HEK293 (cell line): ENCODE data around the gene ANKRD52.
A peak's percentile ranks its signal among the peaks of the same experiment; 100 is the strongest.

Experiments
- KLF1 ChIP-seq: fragments of 450-650 bp; formaldehyde crosslinking; IDR thresholded peaks from 2 replicates; pipeline ENCODE4 v1.5.1; 2016; ENCODE audit warnings: missing biosample characterization, missing genetic modification characterization
- MZF1 ChIP-seq: fragments of 450-650 bp; formaldehyde crosslinking; IDR thresholded peaks from 2 replicates; pipeline ENCODE4 v1.5.1; 2017; ENCODE audit warnings: missing biosample characterization, missing genetic modification characterization, borderline replicate concordance
- SCRT1 ChIP-seq: fragments of 450-650 bp; formaldehyde crosslinking; IDR thresholded peaks from 2 replicates; pipeline ENCODE4 v1.5.1; 2016; ENCODE audit warnings: missing biosample characterization, missing genetic modification characterization, borderline replicate concordance
- ZBTB1 ChIP-seq: fragments of 450-650 bp; formaldehyde crosslinking; IDR thresholded peaks from 2 replicates; pipeline ENCODE4 v1.5.1; 2016; ENCODE audit warnings: missing biosample characterization, missing genetic modification characterization
- ZNF112 ChIP-seq: fragments of 450-650 bp; formaldehyde crosslinking; IDR thresholded peaks from 2 replicates; pipeline ENCODE4 v1.5.0; 2017; ENCODE audit warnings: missing biosample characterization, missing genetic modification characterization
- ZNF23 ChIP-seq: fragments of 450-650 bp; formaldehyde crosslinking; IDR thresholded peaks from 2 replicates; pipeline ENCODE4 v1.5.1; 2016; ENCODE audit warnings: missing biosample characterization, missing genetic modification characterization, borderline replicate concordance
- ZNF239 ChIP-seq: fragments of 450-650 bp; formaldehyde crosslinking; IDR thresholded peaks from 2 replicates; pipeline ENCODE4 v1.5.1; 2016; ENCODE audit warnings: missing biosample characterization, missing genetic modification characterization
- ZNF274 ChIP-seq, 2 experiments: fragments of 200-500 bp in 1 of 2; fragments of 450-650 bp in 1 of 2; sonication (Bioruptor generic) in 1 of 2; formaldehyde crosslinking in 1 of 2; IDR thresholded peaks; 2 replicates each; pipeline versions ENCODE4 v1.5.1 to v1.6.1; 2014 to 2016; ENCODE audit warnings: borderline replicate concordance in 1 of 2, inconsistent platforms in 1 of 2, low read length in 1 of 2, missing biosample characterization in 1 of 2, missing genetic modification characterization in 1 of 2
- ZNF292 ChIP-seq: fragments of 450-650 bp; formaldehyde crosslinking; IDR thresholded peaks from 2 replicates; pipeline ENCODE4 v1.5.1; 2016; ENCODE audit warnings: low read depth, missing biosample characterization, missing genetic modification characterization, borderline replicate concordance
- ZNF311 ChIP-seq: fragments of 450-650 bp; formaldehyde crosslinking; IDR thresholded peaks from 2 replicates; pipeline ENCODE4 v1.5.1; 2017; ENCODE audit warnings: missing biosample characterization, missing genetic modification characterization, borderline replicate concordance
- ZNF571 ChIP-seq: fragments of 450-650 bp; formaldehyde crosslinking; IDR thresholded peaks from 2 replicates; pipeline ENCODE4 v1.5.0; 2017; ENCODE audit warnings: missing biosample characterization, missing genetic modification characterization
- ZNF701 ChIP-seq: fragments of 450-650 bp; formaldehyde crosslinking; IDR thresholded peaks from 2 replicates; pipeline ENCODE4 v1.5.1; 2016; ENCODE audit warnings: missing biosample characterization, missing genetic modification characterization
- ZNF707 ChIP-seq: fragments of 450-650 bp; formaldehyde crosslinking; IDR thresholded peaks from 2 replicates; pipeline ENCODE4 v1.5.1; 2016; ENCODE audit warnings: missing biosample characterization, missing genetic modification characterization
- ZNF768 ChIP-seq: fragments of 450-650 bp; formaldehyde crosslinking; IDR thresholded peaks from 2 replicates; pipeline ENCODE4 v1.5.1; 2018; ENCODE audit warnings: missing biosample characterization, mild to moderate bottlenecking, missing genetic modification characterization
- ZSCAN30 ChIP-seq: fragments of 450-650 bp; IDR thresholded peaks from 2 replicates; pipeline ENCODE4 v1.5.1; 2018; ENCODE audit warnings: missing biosample characterization, mild to moderate bottlenecking, missing genetic modification characterization, moderate library complexity
- TF ChIP-seq, protein P1 (sequence below): fragments of 450-650 bp; formaldehyde crosslinking; IDR thresholded peaks from 2 replicates; pipeline ENCODE4 v1.5.1; 2016; ENCODE audit warnings: missing biosample characterization, missing genetic modification characterization
- TF ChIP-seq, protein P2 (sequence below): fragments of 450-650 bp; formaldehyde crosslinking; IDR thresholded peaks from 2 replicates; pipeline ENCODE4 v1.5.1; 2016; ENCODE audit warnings: missing biosample characterization, missing genetic modification characterization
- TF ChIP-seq, protein P3 (sequence below): fragments of 450-650 bp; formaldehyde crosslinking; IDR thresholded peaks from 2 replicates; pipeline ENCODE4; 2016; ENCODE audit warnings: missing biosample characterization, missing genetic modification characterization
- TF ChIP-seq, protein P4 (sequence below): IDR thresholded peaks from 2 replicates; pipeline ENCODE4 v1.6.1; 2011; ENCODE audit warnings: mild to moderate bottlenecking, low read depth, low read length, borderline replicate concordance
- TF ChIP-seq, protein P5 (sequence below): fragments of 450-650 bp; formaldehyde crosslinking; IDR thresholded peaks from 2 replicates; pipeline ENCODE4 v1.5.1; 2016; ENCODE audit warnings: missing biosample characterization, missing genetic modification characterization
- TF ChIP-seq, protein P6 (sequence below): fragments of 450-650 bp; formaldehyde crosslinking; IDR thresholded peaks from 2 replicates; pipeline ENCODE4 v1.5.1; 2016; ENCODE audit warnings: missing biosample characterization, missing genetic modification characterization
- TF ChIP-seq, protein P7 (sequence below): fragments of 450-650 bp; formaldehyde crosslinking; IDR thresholded peaks from 2 replicates; pipeline ENCODE4 v1.5.0; 2017; ENCODE audit warnings: missing biosample characterization, missing genetic modification characterization, borderline replicate concordance

Gene ANKRD52

DNA sequence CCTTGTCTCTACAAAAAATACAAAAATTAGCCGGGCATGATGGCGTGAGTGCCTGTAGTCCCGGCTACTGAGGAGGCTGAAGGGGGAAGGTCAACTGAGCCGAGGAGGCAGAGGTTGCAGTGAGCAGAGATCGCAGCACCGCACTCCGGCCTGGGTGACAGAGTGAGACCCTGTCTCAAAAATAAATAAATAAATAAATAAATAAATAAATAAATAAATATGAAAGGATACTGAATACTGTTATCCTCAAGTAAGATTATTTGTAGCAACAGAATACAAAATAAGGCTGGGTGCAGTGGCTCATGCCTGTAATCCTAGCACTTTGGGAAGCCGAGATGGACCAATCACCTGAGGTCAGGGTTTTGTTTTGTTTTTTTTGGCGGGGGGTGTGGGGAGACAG, 38.3 kb downstream of the ANKRD52 start (continued):
- TF ChIP-seq, protein P1, sequence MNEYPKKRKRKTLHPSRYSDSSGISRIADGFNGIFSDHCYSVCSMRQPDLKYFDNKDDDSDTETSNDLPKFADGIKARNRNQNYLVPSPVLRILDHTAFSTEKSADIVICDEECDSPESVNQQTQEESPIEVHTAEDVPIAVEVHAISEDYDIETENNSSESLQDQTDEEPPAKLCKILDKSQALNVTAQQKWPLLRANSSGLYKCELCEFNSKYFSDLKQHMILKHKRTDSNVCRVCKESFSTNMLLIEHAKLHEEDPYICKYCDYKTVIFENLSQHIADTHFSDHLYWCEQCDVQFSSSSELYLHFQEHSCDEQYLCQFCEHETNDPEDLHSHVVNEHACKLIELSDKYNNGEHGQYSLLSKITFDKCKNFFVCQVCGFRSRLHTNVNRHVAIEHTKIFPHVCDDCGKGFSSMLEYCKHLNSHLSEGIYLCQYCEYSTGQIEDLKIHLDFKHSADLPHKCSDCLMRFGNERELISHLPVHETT (tag by site-specific recombination): peak; percentile 90
- TF ChIP-seq ZNF571 (tag by site-specific recombination) (no peak), MZF1 (tag by site-specific recombination) (peak; percentile 47; the same call in 1 of the 2 replicates), SCRT1 (tag by site-specific recombination) (no peak), ZNF701 (tag by site-specific recombination) (no peak), ZSCAN30 (tag by site-specific recombination) (no peak), ZBTB1 (tag by site-specific recombination) (0 out of 2 replicates have a peak, but pooled peaks have one; percentile 48), ZNF112 (tag by site-specific recombination) (no peak), ZNF23 (tag by site-specific recombination) (no peak), ZNF768 (tag by site-specific recombination) (no peak), ZNF274 (IDR thresholded peaks at IDR 0.05; ENCODE audit: low read length) (no peak), ZNF274 (tag by site-specific recombination; IDR thresholded peaks at IDR 0.05; ENCODE audit: borderline replicate concordance) (no peak), ZNF707 (tag by site-specific recombination) (no peak), ZNF239 (tag by site-specific recombination) (no peak), KLF1 (tag by site-specific recombination) (no peak), ZNF311 (no peak), ZNF292 (peak; percentile 93)
- TF ChIP-seq, protein P2, sequence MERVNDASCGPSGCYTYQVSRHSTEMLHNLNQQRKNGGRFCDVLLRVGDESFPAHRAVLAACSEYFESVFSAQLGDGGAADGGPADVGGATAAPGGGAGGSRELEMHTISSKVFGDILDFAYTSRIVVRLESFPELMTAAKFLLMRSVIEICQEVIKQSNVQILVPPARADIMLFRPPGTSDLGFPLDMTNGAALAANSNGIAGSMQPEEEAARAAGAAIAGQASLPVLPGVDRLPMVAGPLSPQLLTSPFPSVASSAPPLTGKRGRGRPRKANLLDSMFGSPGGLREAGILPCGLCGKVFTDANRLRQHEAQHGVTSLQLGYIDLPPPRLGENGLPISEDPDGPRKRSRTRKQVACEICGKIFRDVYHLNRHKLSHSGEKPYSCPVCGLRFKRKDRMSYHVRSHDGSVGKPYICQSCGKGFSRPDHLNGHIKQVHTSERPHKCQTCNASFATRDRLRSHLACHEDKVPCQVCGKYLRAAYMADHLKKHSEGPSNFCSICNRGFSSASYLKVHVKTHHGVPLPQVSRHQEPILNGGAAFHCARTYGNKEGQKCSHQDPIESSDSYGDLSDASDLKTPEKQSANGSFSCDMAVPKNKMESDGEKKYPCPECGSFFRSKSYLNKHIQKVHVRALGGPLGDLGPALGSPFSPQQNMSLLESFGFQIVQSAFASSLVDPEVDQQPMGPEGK: no peak
- TF ChIP-seq, protein P3, sequence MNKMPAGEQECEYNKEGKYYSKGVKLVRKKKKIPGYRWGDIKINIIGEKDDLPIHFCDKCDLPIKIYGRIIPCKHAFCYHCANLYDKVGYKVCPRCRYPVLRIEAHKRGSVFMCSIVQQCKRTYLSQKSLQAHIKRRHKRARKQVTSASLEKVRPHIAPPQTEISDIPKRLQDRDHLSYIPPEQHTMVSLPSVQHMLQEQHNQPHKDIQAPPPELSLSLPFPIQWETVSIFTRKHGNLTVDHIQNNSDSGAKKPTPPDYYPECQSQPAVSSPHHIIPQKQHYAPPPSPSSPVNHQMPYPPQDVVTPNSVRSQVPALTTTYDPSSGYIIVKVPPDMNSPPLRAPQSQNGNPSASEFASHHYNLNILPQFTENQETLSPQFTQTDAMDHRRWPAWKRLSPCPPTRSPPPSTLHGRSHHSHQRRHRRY: no peak
- TF ChIP-seq, protein P4, sequence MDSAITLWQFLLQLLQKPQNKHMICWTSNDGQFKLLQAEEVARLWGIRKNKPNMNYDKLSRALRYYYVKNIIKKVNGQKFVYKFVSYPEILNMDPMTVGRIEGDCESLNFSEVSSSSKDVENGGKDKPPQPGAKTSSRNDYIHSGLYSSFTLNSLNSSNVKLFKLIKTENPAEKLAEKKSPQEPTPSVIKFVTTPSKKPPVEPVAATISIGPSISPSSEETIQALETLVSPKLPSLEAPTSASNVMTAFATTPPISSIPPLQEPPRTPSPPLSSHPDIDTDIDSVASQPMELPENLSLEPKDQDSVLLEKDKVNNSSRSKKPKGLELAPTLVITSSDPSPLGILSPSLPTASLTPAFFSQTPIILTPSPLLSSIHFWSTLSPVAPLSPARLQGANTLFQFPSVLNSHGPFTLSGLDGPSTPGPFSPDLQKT: no peak
- TF ChIP-seq, protein P5, sequence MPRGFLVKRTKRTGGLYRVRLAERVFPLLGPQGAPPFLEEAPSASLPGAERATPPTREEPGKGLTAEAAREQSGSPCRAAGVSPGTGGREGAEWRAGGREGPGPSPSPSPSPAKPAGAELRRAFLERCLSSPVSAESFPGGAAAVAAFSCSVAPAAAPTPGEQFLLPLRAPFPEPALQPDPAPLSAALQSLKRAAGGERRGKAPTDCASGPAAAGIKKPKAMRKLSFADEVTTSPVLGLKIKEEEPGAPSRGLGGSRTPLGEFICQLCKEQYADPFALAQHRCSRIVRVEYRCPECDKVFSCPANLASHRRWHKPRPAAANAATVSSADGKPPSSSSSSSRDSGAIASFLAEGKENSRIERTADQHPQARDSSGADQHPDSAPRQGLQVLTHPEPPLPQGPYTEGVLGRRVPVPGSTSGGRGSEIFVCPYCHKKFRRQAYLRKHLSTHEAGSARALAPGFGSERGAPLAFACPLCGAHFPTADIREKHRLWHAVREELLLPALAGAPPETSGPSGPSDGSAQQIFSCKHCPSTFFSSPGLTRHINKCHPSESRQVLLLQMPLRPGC (tag by site-specific recombination): no peak
- TF ChIP-seq, protein P6, sequence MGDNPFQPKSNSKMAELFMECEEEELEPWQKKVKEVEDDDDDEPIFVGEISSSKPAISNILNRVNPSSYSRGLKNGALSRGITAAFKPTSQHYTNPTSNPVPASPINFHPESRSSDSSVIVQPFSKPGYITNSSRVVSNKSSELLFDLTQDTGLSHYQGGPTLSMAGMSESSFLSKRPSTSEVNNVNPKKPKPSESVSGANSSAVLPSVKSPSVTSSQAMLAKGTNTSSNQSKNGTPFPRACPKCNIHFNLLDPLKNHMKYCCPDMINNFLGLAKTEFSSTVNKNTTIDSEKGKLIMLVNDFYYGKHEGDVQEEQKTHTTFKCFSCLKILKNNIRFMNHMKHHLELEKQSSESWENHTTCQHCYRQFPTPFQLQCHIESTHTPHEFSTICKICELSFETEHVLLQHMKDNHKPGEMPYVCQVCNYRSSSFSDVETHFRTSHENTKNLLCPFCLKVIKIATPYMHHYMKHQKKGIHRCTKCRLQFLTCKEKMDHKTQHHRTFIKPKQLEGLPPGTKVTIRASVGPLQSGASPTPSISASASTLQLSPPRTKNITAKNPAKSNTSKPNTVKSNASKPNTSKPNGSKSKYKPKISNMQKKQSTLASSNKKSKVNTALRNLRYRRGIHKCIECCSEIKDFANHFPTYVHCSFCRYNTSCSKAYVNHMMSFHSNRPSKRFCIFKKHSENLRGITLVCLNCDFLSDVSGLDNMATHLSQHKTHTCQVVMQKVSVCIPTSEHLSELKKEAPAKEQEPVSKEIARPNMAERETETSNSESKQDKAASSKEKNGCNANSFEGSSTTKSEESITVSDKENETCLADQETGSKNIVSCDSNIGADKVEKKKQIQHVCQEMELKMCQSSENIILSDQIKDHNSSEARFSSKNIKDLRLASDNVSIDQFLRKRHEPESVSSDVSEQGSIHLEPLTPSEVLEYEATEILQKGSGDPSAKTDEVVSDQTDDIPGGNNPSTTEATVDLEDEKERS (tag by site-specific recombination): no peak
- TF ChIP-seq, protein P7, sequence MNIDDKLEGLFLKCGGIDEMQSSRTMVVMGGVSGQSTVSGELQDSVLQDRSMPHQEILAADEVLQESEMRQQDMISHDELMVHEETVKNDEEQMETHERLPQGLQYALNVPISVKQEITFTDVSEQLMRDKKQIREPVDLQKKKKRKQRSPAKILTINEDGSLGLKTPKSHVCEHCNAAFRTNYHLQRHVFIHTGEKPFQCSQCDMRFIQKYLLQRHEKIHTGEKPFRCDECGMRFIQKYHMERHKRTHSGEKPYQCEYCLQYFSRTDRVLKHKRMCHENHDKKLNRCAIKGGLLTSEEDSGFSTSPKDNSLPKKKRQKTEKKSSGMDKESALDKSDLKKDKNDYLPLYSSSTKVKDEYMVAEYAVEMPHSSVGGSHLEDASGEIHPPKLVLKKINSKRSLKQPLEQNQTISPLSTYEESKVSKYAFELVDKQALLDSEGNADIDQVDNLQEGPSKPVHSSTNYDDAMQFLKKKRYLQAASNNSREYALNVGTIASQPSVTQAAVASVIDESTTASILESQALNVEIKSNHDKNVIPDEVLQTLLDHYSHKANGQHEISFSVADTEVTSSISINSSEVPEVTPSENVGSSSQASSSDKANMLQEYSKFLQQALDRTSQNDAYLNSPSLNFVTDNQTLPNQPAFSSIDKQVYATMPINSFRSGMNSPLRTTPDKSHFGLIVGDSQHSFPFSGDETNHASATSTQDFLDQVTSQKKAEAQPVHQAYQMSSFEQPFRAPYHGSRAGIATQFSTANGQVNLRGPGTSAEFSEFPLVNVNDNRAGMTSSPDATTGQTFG (tag by site-specific recombination): no peak
